Trophoblast cell (in vitro differentiated cells and primary cell): ENCODE results near the gene PHKA1.

ENCODE experiments used
- DNase-seq, 2 donors: peaks; one replicate each; pipeline ENCODE4 v3.0.0-alpha.2; 2016
- H2AFZ ChIP-seq: 2 replicates; pipeline ENCODE4 v1.6.1; 2013; ENCODE audit warnings: low read length, moderate library complexity, mild to moderate bottlenecking; ENCODE audit not compliant: insufficient read depth, poor library complexity
- H2AK5ac ChIP-seq: 2 replicates; pipeline ENCODE4 v1.6.1; 2013; ENCODE audit warnings: mild to moderate bottlenecking, low read length
- H2BK120ac ChIP-seq: 2 replicates; pipeline ENCODE4 v1.6.1; 2013; ENCODE audit warnings: low read length, mild to moderate bottlenecking, moderate library complexity; ENCODE audit not compliant: insufficient read depth, poor library complexity
- H2BK12ac ChIP-seq: 2 replicates; pipeline ENCODE4 v1.6.1; 2013; ENCODE audit warnings: mild to moderate bottlenecking, low read length, moderate library complexity
- H2BK5ac ChIP-seq: 2 replicates; pipeline ENCODE4 v1.6.1; 2013; ENCODE audit warnings: low read length, low read depth, moderate library complexity, mild to moderate bottlenecking; ENCODE audit not compliant: poor library complexity
- H3K14ac ChIP-seq: 2 replicates; pipeline ENCODE4 v1.6.1; 2013; ENCODE audit warnings: mild to moderate bottlenecking, low read length
- H3K18ac ChIP-seq: 2 replicates; pipeline ENCODE4 v1.6.1; 2013; ENCODE audit warnings: mild to moderate bottlenecking, low read length
- H3K23ac ChIP-seq: 2 replicates; pipeline ENCODE4 v1.6.1; 2013; ENCODE audit warnings: low read length
- H3K27ac ChIP-seq: 2 replicates; pipeline ENCODE4 v1.5.1; 2013; ENCODE audit warnings: low read depth, mild to moderate bottlenecking, inconsistent platforms, low read length, moderate library complexity
- H3K27me3 ChIP-seq: 2 replicates; pipeline ENCODE4 v1.6.1; 2013; ENCODE audit warnings: inconsistent platforms, mild to moderate bottlenecking, low read length, moderate library complexity; ENCODE audit not compliant: insufficient read depth
- H3K36me3 ChIP-seq, 2 experiments: 1 replicate in 1 of 2; 2 replicates in 1 of 2; pipeline ENCODE4 v1.6.1; 2013; ENCODE audit warnings: low read length in 2 of 2, mild to moderate bottlenecking in 2 of 2, moderate library complexity in 1 of 2; ENCODE audit not compliant: insufficient read depth in 2 of 2, control insufficient read depth in 1 of 2
- H3K4ac ChIP-seq: 2 replicates; pipeline ENCODE4 v1.6.1; 2013; ENCODE audit warnings: low read depth, mild to moderate bottlenecking, low read length, moderate library complexity
- H3K4me1 ChIP-seq, 2 experiments: 1 replicate in 1 of 2; 2 replicates in 1 of 2; pipeline ENCODE4 v1.6.1; 2013; ENCODE audit warnings: low read length in 2 of 2, mild to moderate bottlenecking in 2 of 2, moderate library complexity in 1 of 2; ENCODE audit not compliant: insufficient read depth in 2 of 2, control insufficient read depth in 1 of 2
- H3K4me2 ChIP-seq: 2 replicates; pipeline ENCODE4 v1.6.1; 2013; ENCODE audit warnings: inconsistent platforms, mild to moderate bottlenecking, low read length, moderate library complexity
- H3K4me3 ChIP-seq: 2 replicates; pipeline ENCODE4 v1.5.1; 2013; ENCODE audit warnings: mild to moderate bottlenecking, low read depth, low read length, inconsistent platforms
- H3K79me1 ChIP-seq: one replicate; pipeline ENCODE4 v1.6.1; 2013; ENCODE audit warnings: low read length
- H3K79me2 ChIP-seq: 2 replicates; pipeline ENCODE4 v1.6.1; 2013; ENCODE audit warnings: low read length, mild to moderate bottlenecking; ENCODE audit not compliant: control insufficient read depth, insufficient read depth, poor library complexity
- H3K9ac ChIP-seq: 2 replicates; pipeline ENCODE4 v1.6.1; 2013; ENCODE audit warnings: mild to moderate bottlenecking, low read length
- H3K9me3 ChIP-seq: 2 replicates; pipeline ENCODE4 v1.6.1; 2013; ENCODE audit warnings: low read depth, mild to moderate bottlenecking, control low read depth, inconsistent platforms, low read length; ENCODE audit not compliant: insufficient read depth
- H4K12ac ChIP-seq: 2 replicates; pipeline ENCODE4 v1.6.1; 2013; ENCODE audit warnings: low read depth, mild to moderate bottlenecking, low read length, moderate library complexity
- H4K8ac ChIP-seq: 2 replicates; pipeline ENCODE4 v1.6.1; 2013; ENCODE audit warnings: low read depth, mild to moderate bottlenecking, low read length, moderate library complexity
- H4K91ac ChIP-seq: one replicate; pipeline ENCODE4 v1.6.1; 2013; ENCODE audit warnings: low read depth, mild to moderate bottlenecking, low read length, moderate library complexity
- WGBS: extraction: QIAGEN DNeasy Blood & Tissue Kit; methylation state at CpG from one replicate; pipeline ENCODE4 v1.1.7; 2013; ENCODE audit warnings: missing lambda C conversion rate; ENCODE audit not compliant: insufficient read length, insufficient coverage; ENCODE audit errors: extremely low coverage; 5-methylcytosine and 5-hydroxymethylcytosine counted together

PHKA1 gene

GRCh38 chrX:72687396-72687795, 26.7 kb downstream of the PHKA1 start:
- Histone ChIP-seq H3K4me1 (no peaks in the 10 kb centered on the region), H3K27me3 (no peaks in the 10 kb centered on the region), H3K79me1 (no peaks in the 10 kb centered on the region), H3K4ac (no peak overlapping the region), H3K9me3 (no peaks in the 10 kb centered on the region), H3K27ac (no peak overlapping the region), H3K79me2 (no peaks in the 10 kb centered on the region), H4K91ac (no peak overlapping the region), H4K8ac (no peak overlapping the region), H3K9ac (no peak overlapping the region), H3K14ac (no peak overlapping the region), H3K4me2 (no peak overlapping the region), H3K23ac (no peak overlapping the region), H2AK5ac (no peak overlapping the region), H2BK12ac (no peak overlapping the region), H3K4me3 (no peak overlapping the region), H2BK120ac (no peak overlapping the region), H4K12ac (no peak overlapping the region), H2AFZ (no peak overlapping the region), H3K36me3 (peaks cover 0 to 1% of the 10 kb centered on the region in 2 experiments), H3K18ac (no peak overlapping the region), H2BK5ac (no peak overlapping the region)
- peak in 1 of 2 donors; percentile 57 for DNase-seq
- WGBS, result no CpG with 5 or more reads among the region's 1 CpG

- no peaks in the 10 kb centered on the region for H3K27me3 ChIP-seq
- no peak overlapping the region for H4K12ac ChIP-seq
- H3K14ac ChIP-seq, result no peak overlapping the region
- H3K4ac ChIP-seq, result no peak overlapping the region
- no peak overlapping the region for H2AK5ac ChIP-seq
- no CpG with 5 or more reads among the region's 4 CpGs for WGBS
- H2BK12ac ChIP-seq, result no peak overlapping the region
- DNase-seq, result peak; percentile 43 to 84
- no peak overlapping the region for H4K91ac ChIP-seq
- no peak overlapping the region for H3K9ac ChIP-seq
- H3K9me3 ChIP-seq, result no peaks in the 10 kb centered on the region
- H3K27ac ChIP-seq, result no peak overlapping the region
- H3K23ac ChIP-seq, result no peak overlapping the region
- peaks cover 0 to 1% of the 10 kb centered on the region in 2 experiments for H3K36me3 ChIP-seq
- no peak overlapping the region for H3K4me2 ChIP-seq
- H3K18ac ChIP-seq, result no peak overlapping the region
- no peak overlapping the region for H2BK120ac ChIP-seq
- no peaks in the 10 kb centered on the region for H3K4me1 ChIP-seq
- no peak overlapping the region for H4K8ac ChIP-seq
- no peaks in the 10 kb centered on the region for H3K79me1 ChIP-seq
- no peak overlapping the region for H2BK5ac ChIP-seq
- H3K4me3 ChIP-seq, result no peak overlapping the region
- H3K79me2 ChIP-seq, result no peaks in the 10 kb centered on the region
- no peak overlapping the region for H2AFZ ChIP-seq
Observed at GRCh38 chrX:72685810-72686456, 28.2 kb downstream of the PHKA1 start.

- no peak overlapping the region for H2AK5ac ChIP-seq
- no peaks in the 10 kb centered on the region for H3K4me1 ChIP-seq
- H3K79me1 ChIP-seq, result no peaks in the 10 kb centered on the region
- H3K18ac ChIP-seq, result no peak overlapping the region
- H2BK5ac ChIP-seq, result no peak overlapping the region
- H2AFZ ChIP-seq, result no peak overlapping the region
- no peak for DNase-seq
- no peaks in the 10 kb centered on the region for H3K79me2 ChIP-seq
- no peak overlapping the region for H3K27ac ChIP-seq
- H3K27me3 ChIP-seq, result no peaks in the 10 kb centered on the region
- H4K8ac ChIP-seq, result no peak overlapping the region
- no peaks in the 10 kb centered on the region for H3K9me3 ChIP-seq
- H3K4ac ChIP-seq, result no peak overlapping the region
- H3K23ac ChIP-seq, result no peak overlapping the region
- H3K14ac ChIP-seq, result no peak overlapping the region
- H2BK12ac ChIP-seq, result no peak overlapping the region
- H3K9ac ChIP-seq, result no peak overlapping the region
- H3K4me2 ChIP-seq, result no peak overlapping the region
- WGBS, result no CpG with 5 or more reads among the region's 1 CpG
- H2BK120ac ChIP-seq, result no peak overlapping the region
- no peak overlapping the region for H4K91ac ChIP-seq
- peaks cover 0 to 1% of the 10 kb centered on the region in 2 experiments for H3K36me3 ChIP-seq
- no peak overlapping the region for H3K4me3 ChIP-seq
- H4K12ac ChIP-seq, result no peak overlapping the region
Observed at GRCh38 chrX:72685018-72685417, 29.1 kb downstream of the PHKA1 start.

GRCh38 chrX:72683631-72684030, 30.5 kb downstream of the PHKA1 start:
- H3K9me3 ChIP-seq, result no peaks in the 10 kb centered on the region
- no peaks in the 10 kb centered on the region for H3K79me1 ChIP-seq
- no peak overlapping the region for H3K27ac ChIP-seq
- H2BK12ac ChIP-seq, result no peak overlapping the region
- no peak overlapping the region for H3K23ac ChIP-seq
- H3K14ac ChIP-seq, result no peak overlapping the region
- H3K4ac ChIP-seq, result no peak overlapping the region
- H3K18ac ChIP-seq, result no peak overlapping the region
- H2BK5ac ChIP-seq, result no peak overlapping the region
- H3K4me1 ChIP-seq, result no peaks in the 10 kb centered on the region
- H4K12ac ChIP-seq, result no peak overlapping the region
- no peak for DNase-seq
- no peak overlapping the region for H4K91ac ChIP-seq
- no peak overlapping the region for H4K8ac ChIP-seq
- no peaks in the 10 kb centered on the region for H3K27me3 ChIP-seq
- H3K9ac ChIP-seq, result no peak overlapping the region
- H2AFZ ChIP-seq, result no peak overlapping the region
- no peak overlapping the region for H2AK5ac ChIP-seq
- H3K79me2 ChIP-seq, result no peaks in the 10 kb centered on the region
- no peak overlapping the region for H3K4me2 ChIP-seq
- H3K4me3 ChIP-seq, result no peak overlapping the region
- no peak overlapping the region for H2BK120ac ChIP-seq
- no CpG with 5 or more reads among the region's 1 CpG for WGBS
- H3K36me3 ChIP-seq, result peaks cover 0 to 1% of the 10 kb centered on the region in 2 experiments
